GM12864 (cell line): Measurements from ENCODE around the gene SLC16A3.

Source experiments
- DNase-seq: peaks from one replicate; pipeline ENCODE4 v3.0.0-alpha.2; 2011; ENCODE audit warnings: low read depth
- H3K4me3 ChIP-seq: 2 replicates; pipeline ENCODE4 v1.5.1; 2011; ENCODE audit warnings: mild to moderate bottlenecking, low read depth, low read length, control low read depth
- CTCF ChIP-seq: IDR thresholded peaks from 2 replicates; pipeline ENCODE4 v1.5.1; 2011; ENCODE audit warnings: low read depth, mild to moderate bottlenecking, moderate library complexity, low read length, control low read depth, inconsistent platforms; ENCODE audit errors: missing control alignments

The SLC16A3 gene

DNA sequence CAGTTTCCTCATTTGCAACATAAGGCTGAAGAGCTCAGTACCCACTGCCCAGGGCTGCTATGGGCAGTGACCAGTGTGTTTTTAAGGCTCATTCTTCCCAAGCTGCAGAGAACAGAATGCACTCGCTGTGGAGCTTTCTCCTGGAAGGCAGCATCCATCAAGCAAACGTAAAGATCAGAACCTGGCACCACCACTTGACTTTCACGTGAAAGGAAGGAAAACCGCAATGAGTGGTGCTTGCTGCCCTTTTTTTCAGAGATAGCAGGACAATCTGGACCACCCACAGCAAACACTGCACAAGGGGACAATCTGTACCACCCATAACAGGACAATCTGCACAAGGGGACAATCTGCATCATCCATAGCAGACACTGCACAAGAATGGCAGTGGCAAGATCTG is 33.5 kb downstream of the SLC16A3 start:
- no peak overlapping the region for H3K4me3 ChIP-seq
- TF ChIP-seq CTCF, result no peak
- DNase-seq, result no peak

- no peak overlapping the region for H3K4me3 ChIP-seq
- no peak for DNase-seq
- no peak for TF ChIP-seq CTCF
Measured at GRCh38 chr17:82263641-82264040, 34.8 kb downstream of the SLC16A3 start.

- no peak for TF ChIP-seq CTCF
- no peak overlapping the region for H3K4me3 ChIP-seq
- no peak for DNase-seq
Measured at GRCh38 chr17:82266142-82266541, 37.3 kb downstream of the SLC16A3 start.

DNA sequence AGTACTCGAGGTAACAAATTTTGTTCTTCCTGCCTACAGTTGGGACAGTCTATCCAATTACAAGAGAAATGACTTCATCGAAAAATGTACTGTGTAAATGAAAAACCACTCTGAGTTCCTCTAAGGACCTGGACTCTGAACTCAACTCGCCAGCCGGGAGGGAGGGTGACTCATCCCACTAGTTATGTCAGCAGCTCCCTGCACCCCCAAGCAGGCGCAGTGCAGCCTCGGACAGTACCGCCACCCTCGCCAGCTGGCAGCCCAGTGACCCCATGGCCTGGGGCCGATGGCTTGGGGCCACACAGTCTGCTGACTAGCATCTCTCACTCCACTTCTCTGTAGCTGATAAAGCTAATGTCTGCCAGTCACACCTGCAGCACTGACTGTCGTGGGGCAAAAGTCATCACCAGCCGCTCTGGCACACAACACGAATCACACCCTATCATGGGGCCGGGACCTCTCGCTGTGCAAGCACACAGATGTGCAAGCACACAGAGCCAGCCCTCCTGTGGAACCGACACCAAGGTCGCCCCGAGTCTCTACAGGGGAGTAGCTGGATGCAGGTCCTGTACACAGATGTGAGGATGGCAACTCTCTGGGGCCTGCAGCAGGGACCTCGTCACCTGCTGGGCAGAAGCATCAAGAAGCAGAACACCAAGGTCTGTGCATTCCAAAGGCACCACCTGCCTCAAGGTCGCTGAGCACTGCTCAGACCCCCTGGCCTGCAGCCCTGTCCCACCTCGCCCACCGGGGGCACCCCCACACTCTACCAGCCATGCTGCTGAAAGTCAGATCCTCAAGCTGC is 38.9 kb downstream of the SLC16A3 start:
- no peak overlapping the region for H3K4me3 ChIP-seq
- TF ChIP-seq CTCF, result no peak
- no peak for DNase-seq

GRCh38 chr17:82269138-82269881 is 40.5 kb downstream of the SLC16A3 start:
- no peak for DNase-seq
- no peak for TF ChIP-seq CTCF
- H3K4me3 ChIP-seq, result no peak overlapping the region

DNA sequence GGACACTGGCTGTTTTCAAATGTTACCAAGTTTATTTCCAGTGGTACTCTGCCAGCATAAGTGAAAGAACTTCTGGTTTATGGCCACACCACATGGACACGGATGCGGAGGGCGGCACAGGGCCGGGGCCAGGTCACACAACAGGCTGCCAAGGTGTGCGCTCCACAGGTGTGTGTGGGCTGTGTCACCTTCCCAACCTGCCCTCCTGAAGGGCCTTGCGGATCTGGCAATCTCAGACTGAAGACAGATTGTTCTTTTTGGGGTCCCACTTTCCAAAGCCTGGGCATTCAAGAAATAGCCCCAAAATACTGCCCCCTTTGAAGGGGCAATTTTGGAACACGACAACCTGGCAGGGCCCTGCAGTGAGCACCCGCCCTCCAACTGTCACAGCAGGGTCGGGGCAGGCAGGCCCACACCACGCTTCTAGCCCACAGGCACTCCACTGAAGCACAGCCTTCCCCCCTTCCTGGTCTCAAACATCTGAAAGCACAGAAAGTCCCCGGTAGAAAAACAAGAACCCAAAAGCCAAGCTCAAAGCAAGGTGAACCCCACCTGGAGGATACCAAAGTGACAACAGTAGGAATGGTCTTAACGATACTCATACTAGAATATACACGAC is 41.1 kb downstream of the SLC16A3 start:
- no peak for DNase-seq
- no peak for TF ChIP-seq CTCF
- H3K4me3 ChIP-seq, result no peak overlapping the region
